Endodermal cell (in vitro differentiated cells): ENCODE measurements around the gene SLC34A1. TPM values are rescaled to one million over a fixed set of nuclear protein-coding genes. Genes with fewer than 3 reads are reported as not detected.
"Not testable (repeated sequence)": the region's sequence is repeated elsewhere in the genome, so short reads cannot be mapped to it uniquely, and the experiment has no call there.

Experiments used
- DNase-seq: peaks from one replicate; pipeline ENCODE4 v3.0.0-alpha.2; 2017
- H3K27ac ChIP-seq: 2 replicates; pipeline ENCODE4 v1.5.1; 2013; ENCODE audit warnings: mild to moderate bottlenecking, low read depth, low read length, moderate library complexity
- H3K27me3 ChIP-seq: 2 replicates; pipeline ENCODE4 v1.6.1; 2013; ENCODE audit warnings: mild to moderate bottlenecking, low read length, moderate library complexity; ENCODE audit not compliant: insufficient read depth, control insufficient read depth, poor library complexity, severe bottlenecking
- H3K36me3 ChIP-seq: 2 replicates; pipeline ENCODE4 v1.7.0; 2013; ENCODE audit warnings: mild to moderate bottlenecking, low read length, moderate library complexity; ENCODE audit not compliant: control insufficient read depth, insufficient read depth
- H3K4me1 ChIP-seq: one replicate; pipeline ENCODE4 v1.7.0; 2013; ENCODE audit warnings: low read length; ENCODE audit not compliant: control insufficient read depth, insufficient read depth
- H3K4me3 ChIP-seq: 2 replicates; pipeline ENCODE4 v1.5.1; 2013; ENCODE audit warnings: mild to moderate bottlenecking, low read length, moderate library complexity
- H3K9ac ChIP-seq: 2 replicates; pipeline ENCODE4 v1.6.1; 2013; ENCODE audit warnings: mild to moderate bottlenecking, low read length, moderate library complexity; ENCODE audit not compliant: poor library complexity, severe bottlenecking; ENCODE audit errors: extremely low read depth
- H3K9me3 ChIP-seq: 2 replicates; pipeline ENCODE4 v1.6.1; 2013; ENCODE audit warnings: mild to moderate bottlenecking, low read length, moderate library complexity; ENCODE audit not compliant: control insufficient read depth
- H3K27ac Mint-ChIP-seq: 2 replicates; pipeline ENCODE4 v1.8.0; 2020; ENCODE audit warnings: mixed read lengths
- H3K27me3 Mint-ChIP-seq: 2 replicates; pipeline ENCODE4 v1.8.0; 2021; ENCODE audit warnings: mild to moderate bottlenecking, mixed read lengths; ENCODE audit not compliant: insufficient read depth
- H3K36me3 Mint-ChIP-seq: 2 replicates; pipeline ENCODE4 v1.8.0; 2020; ENCODE audit warnings: low read depth, mixed read lengths
- H3K4me1 Mint-ChIP-seq: 2 replicates; pipeline ENCODE4 v1.8.0; 2020; ENCODE audit warnings: mixed read lengths
- H3K4me3 Mint-ChIP-seq: 2 replicates; pipeline ENCODE4 v1.8.0; 2020; ENCODE audit warnings: mild to moderate bottlenecking, moderate library complexity, mixed read lengths
- H3K9me3 Mint-ChIP-seq: 2 replicates; pipeline ENCODE4 v1.8.0; 2020; ENCODE audit warnings: mild to moderate bottlenecking, mixed read lengths
- CTCF ChIP-seq: fragments of 200-600 bp; sonication (generic); conservative IDR thresholded peaks from 2 replicates; pipeline ENCODE4 v1.5.0; 2021; ENCODE audit warnings: antibody characterized with exemption, mild to moderate bottlenecking
- WGBS, 2 experiments: methylation state at CpG; one replicate each; pipeline versions ENCODE4 v1.1.5 to v1.1.7; 2013; ENCODE audit warnings: missing lambda C conversion rate in 2 of 2, mixed read lengths in 1 of 2; ENCODE audit not compliant: insufficient coverage in 1 of 2, insufficient read length in 1 of 2; 5-methylcytosine and 5-hydroxymethylcytosine counted together
- total RNA-seq, 2 donors: library from RNA; stranded (reverse); fragmentation: NEBNext Ultra II Directional in 1 of 2; extraction: Animal tissue kit (Norgen Biotek cat#: 25700) in 1 of 2; gene quantifications; 2 replicates in 1 of 2; 3 replicates in 1 of 2; pipeline ENCODE4 v1.2.1, GENCODE V29; 2021

The SLC34A1 gene
- total RNA-seq, 2 donors from 2014 or later = not detected

GRCh38 chr5:177359451-177359851 lies 24.8 kb upstream of the SLC34A1 start:
- WGBS, 2 experiments = 72 to 90% methylated on average over 2 to 6 of the region's 6 CpGs
- no peak overlapping the region for H3K27ac ChIP-seq
- Mint-ChIP-seq H3K4me3 (no peak overlapping the region), H3K9me3 (no peaks in the 10 kb centered on the region), H3K4me1 (peaks cover 6% of the 10 kb centered on the region), H3K27ac (no peak overlapping the region), H3K27me3 (peaks cover 59% of the 10 kb centered on the region), H3K36me3 (no peaks in the 10 kb centered on the region)
- peaks cover 29% of the 10 kb centered on the region for H3K27me3 ChIP-seq
- no peaks in the 10 kb centered on the region for H3K36me3 ChIP-seq
- no peak overlapping the region for H3K4me3 ChIP-seq
- H3K4me1 ChIP-seq = no peaks in the 10 kb centered on the region
- no peaks in the 10 kb centered on the region for H3K9me3 ChIP-seq
- DNase-seq = no peak
- TF ChIP-seq CTCF = no peak
- H3K9ac ChIP-seq = no peak overlapping the region

- no peak for TF ChIP-seq CTCF
- Histone ChIP-seq H3K27ac (no peak overlapping the region), H3K27me3 (peaks cover 29% of the 10 kb centered on the region), H3K9ac (no peak overlapping the region), H3K36me3 (no peaks in the 10 kb centered on the region), H3K4me1 (no peaks in the 10 kb centered on the region), H3K9me3 (no peaks in the 10 kb centered on the region), H3K4me3 (no peak overlapping the region)
- no peak overlapping the region for H3K4me3 Mint-ChIP-seq
- H3K27me3 Mint-ChIP-seq = peaks cover 56% of the 10 kb centered on the region
- no peaks in the 10 kb centered on the region for H3K36me3 Mint-ChIP-seq
- WGBS, 2 experiments = 87% methylated on average over 3 of the region's 3 CpGs; no CpG with 5 or more reads in 1 of the 2 experiments
- no peak for DNase-seq
- no peaks in the 10 kb centered on the region for H3K9me3 Mint-ChIP-seq
- H3K27ac Mint-ChIP-seq = no peak overlapping the region
- peaks cover 7% of the 10 kb centered on the region for H3K4me1 Mint-ChIP-seq
Measured at GRCh38 chr5:177359860-177360259, 24.4 kb upstream of the SLC34A1 start.

DNA sequence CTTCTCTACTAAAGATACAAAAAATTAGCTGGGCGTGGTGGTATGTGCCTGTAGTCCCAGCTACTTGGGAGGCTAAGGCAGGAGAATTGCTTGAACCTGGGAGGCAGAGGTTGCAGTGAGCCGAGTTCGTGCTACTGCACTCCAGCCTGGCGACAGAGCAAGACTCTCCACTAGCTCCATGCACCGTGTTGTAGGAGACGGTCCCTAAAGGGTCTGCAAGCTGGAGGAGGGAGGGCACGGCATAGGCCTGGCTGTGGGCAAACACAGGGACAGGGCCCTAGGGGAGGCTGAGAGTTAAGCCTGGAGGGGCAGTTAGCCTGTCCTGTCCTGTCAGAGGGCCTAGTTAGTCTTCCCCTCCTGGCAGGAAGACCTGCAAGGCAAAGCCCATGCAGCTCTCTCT lies 23.5 kb upstream of the SLC34A1 start:
- not testable (repeated sequence) for H3K36me3 ChIP-seq, H3K4me1 ChIP-seq, H3K27ac Mint-ChIP-seq, H3K4me3 ChIP-seq, H3K36me3 Mint-ChIP-seq, H3K4me1 Mint-ChIP-seq, H3K9me3 ChIP-seq, H3K9ac ChIP-seq, H3K27ac ChIP-seq, H3K9me3 Mint-ChIP-seq, H3K4me3 Mint-ChIP-seq
- H3K27me3 ChIP-seq = peaks cover 29% of the 10 kb centered on the region
- DNase-seq = peak; percentile 42
- 91% methylated on average over 7 of the region's 7 CpGs for WGBS, 2 experiments
- peaks cover 48% of the 10 kb centered on the region for H3K27me3 Mint-ChIP-seq
